H1 (cell line): ENCODE data around the gene EFCAB13.
"Not testable (repeated sequence)": the region's sequence is repeated elsewhere in the genome, so short reads cannot be mapped to it uniquely, and the experiment has no call there.

Source experiments
- ASH2L ChIP-seq: fragments of 200-600, 300-600 bp; sonication (generic); IDR thresholded peaks from one replicate; pipeline ENCODE4 v1.7.1; 2017; ENCODE audit warnings: low read length
- FOSL1 ChIP-seq: IDR thresholded peaks from 2 replicates; pipeline ENCODE4 v1.6.1; 2011; ENCODE audit warnings: mild to moderate bottlenecking, low read depth, low read length, moderate library complexity; ENCODE audit not compliant: insufficient read depth
- POLR2A ChIP-seq, 2 experiments: IDR thresholded peaks; 1 replicate in 1 of 2; 2 replicates in 1 of 2; pipeline ENCODE4 v1.6.1; 2011; ENCODE audit warnings: low read depth in 2 of 2, low read length in 2 of 2, mild to moderate bottlenecking in 2 of 2; ENCODE audit errors: control extremely low read depth in 1 of 2
- RAD21 ChIP-seq, 2 experiments: IDR thresholded peaks in 1 of 2; conservative IDR thresholded peaks in 1 of 2; 2 replicates each; pipeline ENCODE4 v1.6.1; 2011; ENCODE audit warnings: low read depth in 2 of 2, low read length in 2 of 2, improper control_type of control experiment in 1 of 2, inconsistent platforms in 1 of 2, mild to moderate bottlenecking in 1 of 2, moderate library complexity in 1 of 2
- RXRA ChIP-seq: IDR thresholded peaks from 2 replicates; pipeline ENCODE4 v1.6.1; 2011; ENCODE audit warnings: low read depth, mild to moderate bottlenecking, low read length, moderate library complexity; ENCODE audit not compliant: insufficient read depth
- SIX5 ChIP-seq: IDR thresholded peaks from 2 replicates; pipeline ENCODE4 v1.6.1; 2011; ENCODE audit warnings: mild to moderate bottlenecking, low read depth, low read length
- TBP ChIP-seq: IDR thresholded peaks from 2 replicates; pipeline ENCODE4 v1.6.1; 2011; ENCODE audit warnings: low read depth, low read length, improper control_type of control experiment
- TF ChIP-seq, protein P1 (sequence below), 3 experiments: IDR thresholded peaks; 1 replicate in 2 of 3; 2 replicates in 1 of 3; pipeline versions ENCODE4 v1.5.1 to v1.6.1; 2011; ENCODE audit warnings: low read length in 3 of 3, mild to moderate bottlenecking in 3 of 3, inconsistent platforms in 2 of 3, low read depth in 1 of 3, moderate library complexity in 1 of 3; ENCODE audit not compliant: insufficient read depth in 1 of 3; ENCODE audit errors: control extremely low read depth in 1 of 3
- TF ChIP-seq, protein P2 (sequence below): IDR thresholded peaks from 2 replicates; pipeline ENCODE4 v1.6.1; 2011; ENCODE audit warnings: low read depth, mild to moderate bottlenecking, low read length; ENCODE audit not compliant: insufficient read depth
- TF ChIP-seq, protein P3 (sequence below): IDR thresholded peaks from 2 replicates; pipeline ENCODE4 v1.6.1; 2011; ENCODE audit warnings: low read length, improper control_type of control experiment

DNA sequence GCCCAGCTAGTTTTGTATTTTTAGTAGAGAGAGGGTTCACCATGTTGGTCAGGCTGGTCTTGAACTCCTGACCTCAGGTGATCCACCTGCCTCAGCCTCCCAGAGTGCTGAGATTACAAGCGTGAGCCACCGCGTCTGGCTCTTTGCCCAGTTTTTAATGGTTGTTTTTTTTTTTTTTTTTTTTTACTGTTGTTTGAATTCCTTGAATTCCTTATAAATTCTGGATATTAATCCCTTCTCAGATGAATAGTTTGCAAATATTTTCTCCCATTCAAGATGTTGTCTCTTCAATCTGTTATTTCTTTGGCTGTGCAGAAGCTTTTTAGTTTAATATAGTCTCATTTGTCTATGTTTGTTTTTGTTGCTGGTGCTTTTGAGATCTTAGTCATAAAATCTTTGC lies 47.1 kb downstream of the EFCAB13 start:
- TF ChIP-seq, protein P1, sequence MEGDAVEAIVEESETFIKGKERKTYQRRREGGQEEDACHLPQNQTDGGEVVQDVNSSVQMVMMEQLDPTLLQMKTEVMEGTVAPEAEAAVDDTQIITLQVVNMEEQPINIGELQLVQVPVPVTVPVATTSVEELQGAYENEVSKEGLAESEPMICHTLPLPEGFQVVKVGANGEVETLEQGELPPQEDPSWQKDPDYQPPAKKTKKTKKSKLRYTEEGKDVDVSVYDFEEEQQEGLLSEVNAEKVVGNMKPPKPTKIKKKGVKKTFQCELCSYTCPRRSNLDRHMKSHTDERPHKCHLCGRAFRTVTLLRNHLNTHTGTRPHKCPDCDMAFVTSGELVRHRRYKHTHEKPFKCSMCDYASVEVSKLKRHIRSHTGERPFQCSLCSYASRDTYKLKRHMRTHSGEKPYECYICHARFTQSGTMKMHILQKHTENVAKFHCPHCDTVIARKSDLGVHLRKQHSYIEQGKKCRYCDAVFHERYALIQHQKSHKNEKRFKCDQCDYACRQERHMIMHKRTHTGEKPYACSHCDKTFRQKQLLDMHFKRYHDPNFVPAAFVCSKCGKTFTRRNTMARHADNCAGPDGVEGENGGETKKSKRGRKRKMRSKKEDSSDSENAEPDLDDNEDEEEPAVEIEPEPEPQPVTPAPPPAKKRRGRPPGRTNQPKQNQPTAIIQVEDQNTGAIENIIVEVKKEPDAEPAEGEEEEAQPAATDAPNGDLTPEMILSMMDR (IDR thresholded peaks at IDR 0.05; ENCODE audit: control extremely low read depth in 1 of 3, insufficient read depth in 1 of 3, low read depth in 1 of 3, low read length in 3 of 3): not testable (repeated sequence)
- not testable (repeated sequence) for TF ChIP-seq RXRA; POLR2A (IDR thresholded peaks at IDR 0.05; ENCODE audit: control extremely low read depth in 1 of 2, low read depth in 2 of 2, low read length in 2 of 2); RAD21 (IDR thresholded peaks at IDR 0.05 in 1 of 2, conservative IDR thresholded peaks at IDR 0.05 in 1 of 2; ENCODE audit: low read depth in 2 of 2, low read length in 2 of 2); TBP; SIX5; ASH2L; FOSL1
- TF ChIP-seq, protein P2, sequence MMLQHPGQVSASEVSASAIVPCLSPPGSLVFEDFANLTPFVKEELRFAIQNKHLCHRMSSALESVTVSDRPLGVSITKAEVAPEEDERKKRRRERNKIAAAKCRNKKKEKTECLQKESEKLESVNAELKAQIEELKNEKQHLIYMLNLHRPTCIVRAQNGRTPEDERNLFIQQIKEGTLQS: not testable (repeated sequence)
- TF ChIP-seq, protein P3, sequence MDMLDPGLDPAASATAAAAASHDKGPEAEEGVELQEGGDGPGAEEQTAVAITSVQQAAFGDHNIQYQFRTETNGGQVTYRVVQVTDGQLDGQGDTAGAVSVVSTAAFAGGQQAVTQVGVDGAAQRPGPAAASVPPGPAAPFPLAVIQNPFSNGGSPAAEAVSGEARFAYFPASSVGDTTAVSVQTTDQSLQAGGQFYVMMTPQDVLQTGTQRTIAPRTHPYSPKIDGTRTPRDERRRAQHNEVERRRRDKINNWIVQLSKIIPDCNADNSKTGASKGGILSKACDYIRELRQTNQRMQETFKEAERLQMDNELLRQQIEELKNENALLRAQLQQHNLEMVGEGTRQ: not testable (repeated sequence)
